GM20000 (cell line): ENCODE data around the gene R3HDM2.
"Not testable (repeated sequence)": the region's sequence is repeated elsewhere in the genome, so short reads cannot be mapped to it uniquely, and the experiment has no call there.

Source experiments
- DNase-seq: peaks from one replicate; pipeline ENCODE4 v3.0.0; 2012; ENCODE audit warnings: low spot score
- CTCF ChIP-seq: IDR thresholded peaks from 2 replicates; pipeline ENCODE4 v1.5.1; 2012; ENCODE audit warnings: mild to moderate bottlenecking, control low read depth; ENCODE audit errors: extremely low read depth, missing control alignments

Gene R3HDM2

DNA sequence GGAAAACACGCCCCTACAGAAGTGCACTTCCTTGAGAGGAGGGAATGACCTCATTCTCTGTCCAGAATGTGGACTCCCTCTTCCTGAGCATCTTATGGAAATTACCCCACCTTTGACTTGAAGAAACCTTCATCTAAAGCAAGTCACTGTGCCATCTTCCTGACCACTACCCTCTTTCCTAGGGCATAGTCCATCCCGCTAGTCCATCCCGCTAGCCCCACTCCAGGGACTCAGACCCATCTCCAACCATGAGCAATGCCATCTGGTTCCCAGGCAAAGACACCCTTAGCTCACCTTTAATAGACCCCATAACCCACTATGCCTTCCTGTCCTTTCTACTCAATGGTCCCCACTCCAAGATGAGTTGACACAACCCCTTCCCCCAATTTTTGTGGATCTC is 19.2 kb upstream of the R3HDM2 start:
- no peak for TF ChIP-seq CTCF

DNA sequence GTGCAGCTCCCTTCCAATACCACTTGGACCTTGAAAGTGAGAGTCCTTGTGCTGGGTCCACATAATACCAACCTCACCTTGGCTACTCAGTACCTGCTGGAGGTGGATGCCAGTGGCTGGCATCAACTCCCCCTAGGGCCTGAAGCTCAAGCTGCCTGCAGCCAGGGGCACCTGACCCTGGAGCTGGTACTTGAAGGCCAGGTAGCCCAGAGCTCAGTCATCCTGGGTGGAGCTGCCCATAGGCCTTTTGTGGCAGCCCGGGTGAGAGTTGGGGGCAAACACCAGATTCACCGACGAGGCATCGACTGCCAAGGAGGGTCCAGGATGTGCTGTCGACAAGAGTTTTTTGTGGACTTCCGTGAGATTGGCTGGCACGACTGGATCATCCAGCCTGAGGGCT is 18.5 kb upstream of the R3HDM2 start:
- DNase-seq, result no peak
- no peak for TF ChIP-seq CTCF

More for the DNA sequence above, 19.2 kb upstream of the R3HDM2 start:
- DNase-seq, result no peak

GRCh38 chr12:57448669-57449068 is 17.8 kb upstream of the R3HDM2 start:
- TF ChIP-seq CTCF, result no peak
- DNase-seq, result no peak

GRCh38 chr12:57446292-57446960 is 15.6 kb upstream of the R3HDM2 start:
- TF ChIP-seq CTCF, result no peak
- no peak for DNase-seq

DNA sequence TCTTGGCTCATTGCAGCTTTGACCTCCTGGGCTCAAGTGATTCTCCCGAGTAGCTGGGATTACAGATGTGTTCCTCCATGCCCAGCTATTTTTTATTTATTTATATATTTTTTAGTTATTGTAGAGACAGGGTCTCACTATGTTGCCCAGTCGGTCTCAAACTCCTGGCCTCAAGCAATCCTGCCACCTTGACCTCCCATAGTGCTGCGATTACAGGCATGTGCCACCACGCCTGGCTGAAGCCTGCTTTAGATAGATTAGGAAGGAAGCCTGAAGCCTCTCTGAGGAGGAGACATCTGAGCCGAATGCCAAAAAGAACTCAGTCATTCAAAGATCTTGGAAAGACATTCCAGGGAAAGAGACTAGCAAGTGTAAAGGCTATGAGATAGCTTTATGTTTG is 13.9 kb upstream of the R3HDM2 start:
- no peak for TF ChIP-seq CTCF
- no peak for DNase-seq

DNA sequence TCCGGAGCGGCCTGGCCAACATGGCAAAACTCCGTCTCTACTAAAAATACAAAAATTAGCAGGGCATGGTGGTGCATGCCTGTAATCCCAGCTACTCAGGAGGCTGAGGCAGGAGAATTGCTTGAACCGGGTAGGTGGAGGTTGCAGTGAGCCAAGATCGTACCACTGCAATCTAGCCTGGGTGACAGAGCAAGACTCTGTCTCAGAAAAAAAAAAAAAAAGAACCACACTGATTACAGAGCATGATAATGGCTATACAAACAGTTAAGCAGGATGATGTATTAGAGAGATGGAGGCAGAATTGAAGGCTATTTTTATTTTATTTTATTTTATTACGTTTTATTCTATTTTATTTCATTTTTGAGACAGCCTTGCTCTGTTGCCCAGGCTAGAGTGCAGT is 13.5 kb upstream of the R3HDM2 start:
- DNase-seq, result not testable (repeated sequence)

DNA sequence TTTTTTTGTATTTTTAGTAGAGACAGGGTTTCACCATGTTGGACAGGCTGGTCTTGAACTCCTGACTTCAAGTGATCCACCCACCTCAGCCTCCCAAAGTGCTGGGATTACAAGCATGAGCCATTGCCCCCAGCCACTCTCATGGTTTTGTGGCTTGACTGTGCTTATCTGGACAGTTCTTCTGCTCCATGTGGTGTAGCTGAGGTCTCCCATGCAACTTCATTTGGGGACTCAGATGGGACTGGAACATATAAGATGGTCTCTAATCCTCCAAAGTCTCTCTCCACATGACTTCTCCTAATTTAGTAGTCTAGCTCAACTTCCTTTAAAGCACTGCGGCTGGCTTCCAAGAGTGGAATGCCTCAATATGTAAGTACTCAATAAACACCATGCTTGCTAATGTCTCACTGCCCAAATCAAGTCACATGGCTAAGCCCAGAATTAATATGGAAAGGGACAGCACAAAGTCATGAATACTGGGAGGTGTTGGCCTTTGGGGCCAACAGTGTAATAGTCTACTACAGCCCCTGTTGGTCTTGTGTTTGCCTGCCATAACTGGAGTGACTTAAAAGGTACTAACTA is 11.1 kb upstream of the R3HDM2 start:
- no peak for TF ChIP-seq CTCF
- DNase-seq, result no peak

GRCh38 chr12:57441393-57441792 is 10.6 kb upstream of the R3HDM2 start:
- DNase-seq, result not testable (repeated sequence)
